Stimulated activated CD8-positive, alpha-beta memory T cell treated with anti-CD3 and anti-CD28 coated beads, Interleukin-4, amount 100 ng/mL, for 1 hour (primary cell): ENCODE results near the gene PTBP3.

Experiments used
- DNase-seq, 2 donors: peaks; one replicate each; pipeline ENCODE4 v3.0.0-alpha.2; 2020; ENCODE audit warnings: low read depth in 2 of 2, low spot score in 1 of 2

The PTBP3 gene

DNA sequence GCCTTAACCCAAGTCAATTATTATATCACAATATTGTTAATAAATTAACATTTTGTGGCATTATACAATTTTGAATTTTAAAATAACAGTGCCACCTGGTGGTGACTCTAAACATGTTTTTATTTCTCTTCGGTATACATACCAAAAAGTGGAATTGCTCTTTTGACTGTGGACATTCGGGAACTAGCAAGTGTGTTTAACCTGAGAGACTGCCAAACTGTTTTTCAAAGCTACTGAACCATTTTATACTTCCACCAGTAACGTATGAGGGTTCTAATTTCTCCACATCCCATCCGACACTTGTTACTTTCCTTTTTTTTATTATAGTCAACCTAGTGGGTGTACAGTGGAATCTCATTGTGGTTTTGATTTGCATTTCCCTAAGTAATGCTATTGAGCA lies 28.2 kb upstream of the PTBP3 start:
- no peak for DNase-seq

DNA sequence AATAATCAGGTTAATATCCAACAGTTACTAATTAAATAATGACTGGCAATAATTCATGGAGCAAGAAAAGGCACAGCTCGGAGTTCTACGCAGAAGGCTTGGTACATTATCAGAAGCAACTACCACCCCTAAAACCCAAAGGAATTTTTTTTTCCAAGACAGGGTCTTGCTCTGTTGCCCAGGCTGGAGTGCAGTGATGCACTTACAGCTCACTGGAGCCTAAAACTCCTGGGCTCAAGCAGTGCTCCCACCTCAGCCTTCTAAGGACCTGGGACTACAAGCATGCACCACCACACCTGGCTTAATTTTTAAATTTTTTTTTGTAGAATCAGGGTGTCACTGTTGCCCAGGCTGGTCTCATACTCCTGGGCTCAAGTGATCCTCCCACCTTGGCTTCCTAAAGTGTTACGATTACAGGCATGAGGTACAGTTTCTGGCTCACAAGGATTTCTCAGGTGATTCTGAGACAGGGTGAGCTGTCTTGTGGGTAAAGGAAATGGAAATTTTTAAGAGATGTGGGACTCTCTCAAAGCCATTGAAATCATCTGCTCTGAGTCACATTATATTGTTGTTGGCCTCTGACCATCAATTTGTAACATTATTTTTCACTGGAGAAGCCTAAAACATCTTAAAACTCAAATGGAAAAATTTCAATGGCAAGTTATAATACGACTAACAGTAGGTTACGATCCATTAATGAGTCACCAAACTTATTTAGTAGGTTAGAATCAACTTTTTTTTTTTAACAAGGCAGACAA lies 26.8 kb upstream of the PTBP3 start:
- no peak for DNase-seq

DNA sequence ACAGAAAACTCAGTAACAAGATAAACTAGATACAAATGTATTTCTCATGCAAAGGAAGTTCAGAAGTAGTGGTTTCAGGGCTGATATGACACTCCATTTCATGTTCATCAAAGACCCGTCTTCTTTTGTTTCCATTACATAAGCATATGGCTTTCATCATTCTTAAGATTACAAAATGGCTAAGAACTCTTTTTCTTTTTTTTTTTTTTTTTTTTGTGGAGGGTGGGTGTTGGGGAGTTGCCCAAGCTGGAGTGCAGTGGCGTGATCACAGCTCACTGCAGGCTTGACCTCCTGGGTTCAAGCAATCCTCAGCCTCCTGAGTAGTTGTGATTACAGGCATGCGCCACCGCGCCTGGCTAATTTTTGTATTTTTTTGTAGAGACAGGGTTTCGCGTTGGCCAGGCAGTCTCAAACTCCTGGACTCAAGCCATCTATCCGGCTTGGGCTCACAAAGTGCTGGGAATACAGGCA lies 22.0 kb upstream of the PTBP3 start:
- no peak for DNase-seq

DNA sequence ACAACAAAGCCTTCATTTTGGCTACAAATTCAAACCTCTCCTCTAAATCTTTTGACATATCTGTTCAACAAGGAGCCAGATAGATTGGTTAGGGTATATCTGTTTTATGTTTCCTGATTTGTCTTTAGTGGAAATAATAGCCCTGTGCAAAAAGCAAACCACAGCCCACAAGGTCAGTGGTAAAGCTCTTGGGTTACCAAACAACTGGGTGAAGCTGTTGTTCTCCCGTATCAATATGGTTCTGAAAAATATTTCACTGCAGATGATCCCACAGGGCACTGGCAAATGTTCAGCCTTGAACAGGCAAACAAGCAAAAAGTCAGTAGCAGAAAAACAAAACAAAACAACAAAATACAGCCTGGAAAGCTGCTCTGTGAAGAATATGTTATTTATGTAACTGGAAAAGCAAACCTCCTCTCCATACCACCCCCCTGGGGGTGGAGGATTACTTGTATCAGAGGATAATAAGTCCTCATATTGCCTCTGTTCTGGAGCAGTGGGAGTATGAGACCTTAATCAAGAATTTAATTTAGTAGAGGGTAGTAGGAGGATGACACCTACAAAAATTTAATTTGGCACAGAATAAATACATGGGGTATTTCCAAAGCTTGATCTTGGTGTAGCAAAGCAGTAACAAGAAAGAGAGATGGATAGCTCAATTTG lies 20.8 kb upstream of the PTBP3 start:
- no peak for DNase-seq

DNA sequence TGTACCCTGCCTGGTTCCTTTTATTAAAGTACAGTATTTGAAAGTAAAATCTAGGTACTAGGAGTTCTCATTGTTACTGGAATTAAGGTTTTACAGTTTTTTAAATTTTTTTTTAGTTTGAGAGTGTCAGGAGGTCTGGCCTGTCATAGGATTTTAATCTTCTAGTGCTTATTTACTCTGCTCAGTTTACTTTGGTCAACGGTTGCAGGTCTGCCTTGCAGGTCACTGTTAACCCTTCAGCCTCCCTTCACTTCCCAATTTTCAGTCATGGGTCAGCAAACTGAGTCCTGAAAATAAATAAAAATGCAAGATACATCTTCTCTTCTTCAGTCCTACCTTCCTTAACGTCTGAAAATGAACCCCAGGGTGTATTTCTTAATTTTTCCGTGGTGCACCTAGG lies 18.8 kb upstream of the PTBP3 start:
- no peak for DNase-seq

DNA sequence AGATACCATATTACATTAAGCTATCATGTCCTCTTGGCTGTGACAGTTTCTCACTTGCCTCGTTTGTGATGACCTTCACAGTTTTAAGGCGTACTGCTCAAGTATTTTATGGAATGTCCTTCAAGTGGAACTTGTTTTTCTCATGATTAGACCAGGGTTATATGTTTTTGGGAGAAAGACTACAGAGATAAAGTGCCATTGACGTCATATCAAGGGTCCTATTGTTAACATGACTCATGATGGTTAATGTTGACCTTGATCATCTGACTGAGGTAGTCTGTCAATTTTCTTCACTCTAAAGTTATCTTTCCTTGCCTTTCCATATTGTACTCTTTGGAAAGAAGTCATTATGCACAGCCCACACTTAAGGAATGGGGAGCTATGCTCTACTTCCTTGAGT lies 17.8 kb upstream of the PTBP3 start:
- DNase-seq: no peak

DNA sequence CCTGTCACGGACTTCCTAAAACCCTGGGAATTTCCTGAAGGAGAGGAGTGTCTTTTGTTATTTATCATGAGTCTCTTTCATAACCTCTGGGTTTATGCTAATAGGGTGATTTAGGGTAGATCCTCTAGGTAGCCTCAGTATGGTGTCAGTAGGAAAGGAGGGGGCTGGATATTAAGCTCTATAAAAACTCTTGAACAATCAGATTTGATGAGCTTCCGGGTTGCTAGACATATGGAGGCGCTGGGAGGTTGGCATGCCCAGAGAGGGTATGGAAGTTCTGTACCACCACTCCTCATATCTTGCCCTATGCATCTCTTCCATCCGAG lies 15.6 kb upstream of the PTBP3 start:
- no peak for DNase-seq

DNA sequence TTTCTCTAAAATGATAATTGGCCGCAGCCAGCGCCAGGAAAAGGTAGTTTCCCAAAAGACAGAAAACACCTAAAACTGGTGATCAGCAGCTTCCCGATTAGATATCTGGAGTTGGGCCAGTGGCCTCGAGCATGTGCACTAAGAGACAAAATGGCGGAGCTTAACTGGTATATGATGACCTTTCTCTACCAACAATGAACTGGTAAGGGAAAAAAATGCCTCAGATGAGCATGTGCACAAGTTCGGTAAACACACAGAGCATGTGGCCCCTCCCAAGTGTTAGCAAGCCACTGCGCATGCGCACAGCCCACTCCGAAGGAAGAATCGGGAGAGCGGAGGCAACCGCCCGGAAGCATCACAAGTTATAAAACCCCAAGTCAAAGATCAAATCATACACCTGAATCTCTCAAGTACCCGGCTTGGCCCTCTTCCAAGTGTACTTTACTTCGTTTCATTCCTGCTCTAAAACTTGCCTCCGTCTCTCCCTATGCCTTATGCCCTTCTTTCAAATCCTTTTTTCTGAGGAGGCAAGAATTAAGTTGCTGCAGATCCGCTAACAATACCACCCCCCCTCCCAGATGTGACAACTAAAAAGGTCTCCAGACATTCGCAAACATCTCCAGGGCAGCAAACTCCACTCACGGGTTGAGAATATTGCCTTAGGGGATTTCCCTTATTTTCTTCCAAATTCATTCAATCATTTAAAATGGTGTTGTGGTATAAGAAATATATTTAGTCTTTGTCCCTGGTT lies 15.0 kb upstream of the PTBP3 start:
- DNase-seq: peak; percentile 22 to 52

DNA sequence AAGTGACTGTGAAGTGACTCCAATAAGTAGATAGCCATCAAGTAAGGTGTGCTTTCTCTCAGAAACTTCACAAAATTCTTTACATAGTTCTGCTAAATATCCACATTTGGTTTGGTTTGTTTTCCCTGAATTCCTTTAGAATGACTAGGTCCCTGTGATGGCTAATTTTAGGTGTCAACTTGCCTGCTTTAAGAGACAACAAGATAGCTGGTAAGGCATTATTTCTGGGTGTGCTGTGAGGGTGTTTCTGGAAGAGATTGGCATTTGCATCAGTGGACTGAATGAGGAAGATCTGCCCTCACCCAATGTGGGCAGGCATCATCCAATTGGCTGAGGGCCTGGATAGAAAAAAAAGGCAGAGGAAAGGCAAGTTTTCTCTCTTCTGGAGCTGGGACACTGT lies 8.3 kb upstream of the PTBP3 start:
- no peak for DNase-seq

DNA sequence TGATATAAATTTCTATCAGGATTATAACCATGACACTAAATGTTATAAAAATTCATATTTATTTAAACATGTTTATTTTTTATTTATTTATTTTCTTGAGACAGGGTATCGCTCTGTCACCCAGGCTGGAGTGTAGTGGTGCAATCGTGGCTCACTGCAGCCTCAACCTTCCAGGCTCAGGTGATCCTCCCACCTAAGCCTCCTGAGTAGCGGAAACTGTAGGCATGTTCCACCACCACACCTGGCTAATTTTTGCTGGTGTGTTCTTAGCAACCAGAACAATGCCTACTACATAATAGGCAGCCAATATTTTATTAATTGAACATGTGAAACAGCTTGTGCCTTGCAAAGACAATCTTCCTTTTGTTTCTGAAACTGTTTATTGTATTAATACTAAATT lies 6.5 kb upstream of the PTBP3 start:
- DNase-seq: no peak

DNA sequence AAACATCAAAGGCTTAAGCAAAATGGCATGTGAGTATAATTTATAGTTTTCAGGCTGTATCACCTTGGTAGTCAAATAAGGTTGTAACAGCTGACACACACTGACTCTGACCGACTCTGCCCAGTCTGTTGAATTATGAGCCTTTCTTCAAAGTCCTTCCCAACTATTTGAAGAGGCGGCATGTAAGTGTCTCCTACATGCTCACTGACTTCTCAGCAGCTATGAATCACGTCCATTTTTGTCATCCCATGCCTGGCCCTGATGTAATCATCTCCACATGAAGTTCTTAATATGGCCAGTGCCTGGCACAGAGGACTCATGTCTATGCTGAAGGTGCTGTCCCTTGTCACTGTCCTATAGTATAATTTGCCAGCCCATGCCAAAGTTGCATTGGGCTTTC lies 5.1 kb upstream of the PTBP3 start:
- DNase-seq: no peak

DNA sequence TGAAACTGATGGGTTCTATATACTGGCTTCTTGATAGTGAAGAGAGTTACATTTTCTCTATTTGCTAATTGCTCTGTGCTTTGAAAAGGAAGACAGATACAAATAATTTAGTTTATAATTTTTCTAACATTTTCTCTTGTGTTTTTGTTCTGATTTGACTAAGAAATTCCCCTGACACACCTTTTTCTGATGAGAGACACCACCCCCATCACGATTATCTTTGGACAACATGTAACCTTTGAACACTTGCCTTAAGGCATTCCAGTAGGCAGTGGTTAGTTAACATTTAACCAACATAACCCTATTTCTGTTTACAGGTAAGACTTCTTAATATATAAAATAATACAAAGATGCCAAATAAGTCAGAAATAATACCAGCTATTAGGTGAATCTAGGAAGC lies 4.1 kb upstream of the PTBP3 start:
- DNase-seq: no peak

DNA sequence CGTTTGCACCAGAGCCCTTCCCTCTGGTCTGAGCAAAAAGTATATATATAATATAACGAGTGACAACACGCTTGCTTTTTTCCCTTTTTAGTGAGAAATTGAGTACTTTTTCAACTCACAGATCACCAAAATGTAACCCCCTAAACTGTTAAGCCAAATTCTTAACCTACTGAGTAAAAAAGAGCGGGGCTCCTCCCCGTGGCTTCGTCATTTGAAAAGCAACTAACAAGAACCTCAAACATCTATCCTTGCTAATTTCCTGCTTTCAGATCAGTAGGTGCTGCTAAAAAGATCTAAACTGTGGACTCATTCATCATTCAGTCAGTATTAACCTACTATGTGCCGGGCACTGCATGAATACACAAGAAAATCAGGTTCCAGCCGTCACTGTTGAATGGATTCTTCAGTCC lies 1.0 kb upstream of the PTBP3 start:
- DNase-seq: no peak

DNA sequence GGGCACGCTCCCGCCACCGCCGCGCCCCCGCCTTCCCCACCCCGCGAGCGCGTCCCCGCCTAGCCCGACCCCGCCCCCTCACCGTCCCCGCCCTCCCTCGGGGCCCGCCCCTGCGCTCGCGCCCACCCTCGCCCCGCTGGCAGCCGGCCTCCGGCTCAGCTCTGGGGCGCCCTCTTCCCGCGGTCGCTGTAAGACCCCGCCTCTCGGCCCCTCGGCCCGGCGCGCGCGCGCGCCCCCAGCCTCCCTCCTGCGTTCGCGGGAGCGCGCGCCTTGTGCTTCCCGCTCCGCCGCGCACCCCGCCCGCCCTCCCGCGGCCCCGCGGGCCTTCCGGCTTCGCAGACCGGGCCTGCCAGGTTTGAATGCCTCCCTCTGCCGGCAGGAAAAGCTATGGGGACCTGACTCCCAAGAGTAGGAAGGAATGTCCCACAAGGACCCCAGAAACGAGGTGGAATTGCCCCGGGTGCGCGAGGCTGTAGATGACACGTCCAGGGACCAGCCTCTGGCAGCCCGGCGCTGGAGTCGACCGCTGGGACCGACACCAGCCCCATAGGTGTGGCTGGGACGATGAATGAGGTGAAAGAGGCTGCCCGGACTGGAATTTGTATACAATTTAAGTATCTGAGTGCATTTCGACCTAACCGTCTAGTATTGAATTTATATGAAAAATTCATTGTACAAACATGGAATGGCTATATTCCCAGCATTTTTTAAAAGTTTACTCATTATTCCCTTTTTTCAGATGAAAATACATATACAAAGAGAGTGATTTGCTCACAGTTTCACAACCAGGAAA lies 416 bp upstream of the PTBP3 start:
- DNase-seq: peak; percentile 83 to 91

DNA sequence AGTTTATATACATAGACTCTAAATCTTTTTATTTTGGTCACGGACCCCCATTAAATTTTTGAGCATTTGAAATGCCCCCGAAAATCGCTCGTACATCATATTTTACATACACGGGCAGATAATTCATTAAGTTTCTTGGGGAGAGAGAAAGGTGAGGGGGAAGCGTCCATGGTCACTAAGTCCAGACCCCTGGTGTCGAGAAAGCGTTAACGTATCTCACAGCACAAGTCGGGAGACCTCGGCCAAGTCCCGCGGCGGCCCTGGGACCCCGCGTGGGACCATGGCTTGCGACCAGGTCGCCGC lies 794 bp downstream of the PTBP3 start:
- DNase-seq: no peak

DNA sequence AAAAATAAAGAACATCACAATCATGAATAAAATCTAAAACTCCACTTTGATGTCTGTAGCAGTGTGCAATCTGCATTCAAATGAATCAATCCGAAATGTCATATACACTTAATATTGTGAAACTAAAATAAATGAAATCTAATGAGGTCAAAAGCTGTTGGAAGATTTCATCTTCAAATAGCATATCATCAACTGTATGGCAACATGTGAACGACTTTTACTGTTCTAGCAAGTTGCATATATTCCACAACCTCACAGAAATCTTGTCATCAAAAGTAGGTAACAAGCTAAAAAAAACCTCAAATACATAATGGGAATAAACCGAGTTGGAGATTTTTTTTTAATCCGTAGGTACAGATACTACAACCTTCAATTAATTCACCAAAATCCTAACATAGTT lies 1.2 kb downstream of the PTBP3 start:
- DNase-seq: no peak

DNA sequence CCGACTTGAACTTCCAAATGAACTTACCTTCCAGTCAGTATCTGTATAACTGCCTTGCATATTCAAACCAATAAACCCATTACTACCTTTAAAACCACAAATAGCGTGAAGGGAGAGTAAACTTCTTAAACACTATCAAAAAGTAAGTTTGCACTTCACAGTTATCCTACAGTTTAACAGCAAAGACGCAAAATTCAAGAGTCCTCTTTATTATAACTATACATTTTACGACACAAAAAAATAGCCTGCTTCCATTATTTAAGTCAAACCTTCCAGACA lies 1.8 kb downstream of the PTBP3 start:
- DNase-seq: no peak

DNA sequence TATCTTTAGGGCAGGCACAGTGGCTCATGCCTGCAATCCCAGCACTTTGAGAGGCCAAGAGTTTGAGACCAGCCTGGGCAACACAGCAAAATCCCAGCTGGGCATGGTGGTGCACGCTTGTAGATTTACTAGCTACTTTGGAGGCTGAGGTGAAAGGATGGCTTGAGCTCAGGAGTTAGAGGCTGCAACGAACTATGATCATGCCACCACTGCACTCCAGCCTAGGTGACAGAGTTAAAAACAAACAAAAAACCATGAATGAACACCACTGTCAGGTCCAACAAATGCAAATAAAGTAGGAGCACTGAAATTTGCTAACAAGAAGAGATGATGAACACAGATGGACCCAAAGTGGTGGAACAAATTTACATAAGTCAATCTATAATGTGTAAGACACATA lies 4.9 kb downstream of the PTBP3 start:
- no peak for DNase-seq

DNA sequence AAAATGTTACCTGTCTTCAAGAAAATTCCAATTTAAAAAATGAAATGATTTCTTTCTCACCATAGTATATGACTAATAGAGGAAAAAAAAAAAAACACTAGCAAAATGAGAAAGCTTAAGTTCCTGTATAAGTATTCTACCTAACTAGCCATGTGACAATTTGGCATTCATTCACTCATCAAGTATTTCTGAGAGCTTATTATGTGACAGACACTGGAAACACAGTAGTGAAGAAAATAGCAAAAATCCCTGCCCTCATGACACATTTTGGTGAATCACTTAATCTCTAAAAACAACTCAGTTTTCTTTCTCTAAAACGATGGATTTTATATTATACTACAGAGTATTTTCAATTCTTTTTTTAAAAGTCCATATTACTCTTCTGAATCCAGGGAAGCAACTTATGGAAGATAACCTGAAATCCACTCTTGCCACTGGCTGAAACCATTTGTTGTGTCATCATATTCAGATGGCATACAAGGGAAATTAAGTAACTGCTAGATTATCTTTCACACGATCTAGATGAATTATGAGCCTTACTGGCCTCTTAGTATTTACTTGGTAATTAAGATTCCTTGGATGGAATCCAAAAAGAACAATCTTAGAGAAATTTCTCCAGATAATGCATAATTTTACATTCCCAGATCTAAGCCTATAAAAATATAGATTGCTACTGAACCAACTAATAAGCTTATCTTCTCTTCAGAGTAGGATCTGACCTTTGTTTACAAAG lies 5.5 kb downstream of the PTBP3 start:
- DNase-seq: no peak

DNA sequence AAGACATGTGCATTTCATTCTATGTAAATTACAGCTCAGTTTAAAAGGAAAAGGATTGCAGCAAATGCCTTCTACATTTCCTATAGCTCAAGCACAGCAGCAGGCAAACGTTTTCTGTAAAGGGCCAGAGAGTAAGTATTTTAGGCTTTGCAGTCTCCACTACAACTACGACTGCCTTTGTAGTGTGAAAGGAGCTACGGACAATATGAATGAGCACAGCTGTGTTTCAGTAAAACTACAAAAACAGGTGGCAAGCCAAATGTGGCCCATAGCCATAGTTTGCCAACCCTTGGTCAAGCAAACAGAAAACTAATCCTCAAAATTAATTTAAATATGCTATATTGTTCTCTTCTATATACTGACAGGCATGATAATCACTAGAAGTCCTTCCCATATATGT lies 7.2 kb downstream of the PTBP3 start:
- no peak for DNase-seq

DNA sequence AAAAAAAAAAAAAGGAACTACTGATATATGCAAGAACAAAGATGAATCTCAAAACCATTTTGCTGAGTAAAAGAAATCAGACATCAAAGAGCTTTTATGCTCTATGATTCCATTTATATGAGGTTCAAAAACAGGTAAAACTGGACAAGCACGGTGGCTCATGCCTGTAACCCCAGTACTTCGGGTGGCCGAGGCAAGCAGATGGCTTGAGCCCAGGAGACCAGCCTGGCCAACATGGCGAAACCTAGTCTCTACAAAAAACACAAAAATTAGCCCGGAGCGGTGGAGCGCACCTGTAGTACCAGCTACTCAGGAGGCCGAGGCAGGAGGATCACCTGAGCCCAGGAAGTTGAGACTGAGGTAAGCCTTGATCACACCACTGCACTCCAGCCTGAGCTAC lies 7.8 kb downstream of the PTBP3 start:
- DNase-seq: no peak
